K562 (cell line): Measurements from ENCODE around the gene NFAM1. TPM values are rescaled to one million over a fixed set of nuclear protein-coding genes. Genes with fewer than 3 reads are reported as not detected.

Experiments used
- ATAC-seq: fragments of 200-7000 bp; cut with Tn5 transposase; 3 replicates; pipeline ENCODE4 v1.9.1; 2020; ENCODE audit warnings: moderate library complexity
- BruUV-seq: library from RNA; stranded (reverse); fragments of 400-500 nt; replicated peaks from 2 replicates; lab custom pipeline; 2021; lab: Mats Ljungman, UMichigan
- CTCF ChIA-PET: fragments of 300-600 bp; formaldehyde crosslinking; extraction: SDS; loops from one replicate; lab custom pipeline; 2021; ENCODE audit warnings: low intra/inter-chr PET ratio; lab: Yijun Ruan, JAX
- POLR2A ChIA-PET: fragments of 300-600, 350-650 bp; sonication (Branson Sonifier 250); formaldehyde crosslinking; extraction: SDS; loops from one replicate; lab custom pipeline; 2021; ENCODE audit warnings: antibody characterized with exemption, inconsistent platforms; lab: Yijun Ruan, JAX
- DNase-seq, 4 experiments: peaks; one replicate each; pipeline versions ENCODE4 v3.0.0 to v3.0.0-alpha.2; 2011 to 2018; ENCODE audit warnings: low spot score in 3 of 4, mixed read lengths in 3 of 4; ENCODE audit errors: extremely low read depth in 1 of 4
- FAIRE-seq: peaks from 2 replicates; lab custom pipeline; 2011; peaks lifted over from hg19 to GRCh38; lab: Jason Lieb, UNC
- H2AFZ ChIP-seq: 2 replicates; pipeline ENCODE4 v1.6.0; 2011; ENCODE audit warnings: low read depth, low read length, control low read depth, inconsistent platforms
- H3K27ac ChIP-seq: fragments of 200-600 bp; 3 replicates; pipeline ENCODE4 v1.8.0; 2011; ENCODE audit warnings: low read depth, mild to moderate bottlenecking, control low read depth, inconsistent platforms, low read length, moderate library complexity, mixed read lengths; ENCODE audit errors: extremely low read depth
- H3K27me3 ChIP-seq, 2 experiments: fragments of 300-600 bp in 1 of 2; 2 replicates in 1 of 2; 3 replicates in 1 of 2; pipeline versions ENCODE4 v1.6.0 to v1.8.0; 2011; ENCODE audit warnings: inconsistent platforms in 2 of 2, low read length in 2 of 2, mild to moderate bottlenecking in 1 of 2, mixed read lengths in 1 of 2, moderate library complexity in 1 of 2; ENCODE audit not compliant: control insufficient read depth in 2 of 2, insufficient read depth in 2 of 2
- H3K36me3 ChIP-seq: fragments of 300-600 bp; 3 replicates; pipeline ENCODE4 v1.8.0; 2011; ENCODE audit warnings: mild to moderate bottlenecking, low read length, inconsistent platforms; ENCODE audit not compliant: control insufficient read depth, insufficient read depth
- H3K4me1 ChIP-seq, 2 experiments: fragments of 200-600 bp in 1 of 2; replicated peaks in 1 of 2; 2 replicates in 1 of 2; 3 replicates in 1 of 2; pipeline versions ENCODE4 v1.5.1 to v1.8.0; 2011; ENCODE audit warnings: inconsistent platforms in 2 of 2, low read length in 2 of 2, mild to moderate bottlenecking in 1 of 2, mixed read lengths in 1 of 2, moderate library complexity in 1 of 2; ENCODE audit not compliant: control insufficient read depth in 2 of 2, insufficient read depth in 2 of 2
- H3K4me2 ChIP-seq: 2 replicates; pipeline ENCODE4 v1.6.1; 2011; ENCODE audit warnings: low read length, control low read depth, inconsistent platforms, mixed read lengths; ENCODE audit not compliant: insufficient read depth
- H3K4me3 ChIP-seq: fragments of 200-600 bp; sonication (generic), shearing (Covaris generic); 2 replicates; pipeline ENCODE4 v1.5.1; 2016; ENCODE audit warnings: control low read depth, inconsistent platforms
- H3K79me2 ChIP-seq: fragments of 200-600 bp; 3 replicates; pipeline ENCODE4 v1.8.0; 2011; ENCODE audit warnings: low read length, inconsistent platforms; ENCODE audit not compliant: control insufficient read depth, insufficient read depth
- H3K9ac ChIP-seq, 2 experiments: 2 replicates each; pipeline versions ENCODE4 v1.6.0 to v1.6.1; 2011; ENCODE audit warnings: low read depth in 2 of 2, low read length in 2 of 2, control low read depth in 1 of 2, inconsistent platforms in 1 of 2, mild to moderate bottlenecking in 1 of 2, mixed read lengths in 1 of 2; ENCODE audit not compliant: insufficient read depth in 1 of 2
- H3K9me1 ChIP-seq: one replicate; pipeline ENCODE4 v1.6.0; 2011; ENCODE audit warnings: inconsistent platforms, mild to moderate bottlenecking, low read length, moderate library complexity; ENCODE audit not compliant: control insufficient read depth, insufficient read depth
- H3K9me3 ChIP-seq: replicated peaks from 2 replicates; pipeline ENCODE4 v1.5.1; 2011; ENCODE audit warnings: low read depth, low read length, inconsistent platforms; ENCODE audit not compliant: control insufficient read depth, insufficient read depth
- H4K20me1 ChIP-seq: replicated peaks from 2 replicates; pipeline ENCODE4 v1.6.1; 2011; ENCODE audit warnings: low read length, inconsistent platforms, mixed read lengths; ENCODE audit not compliant: control insufficient read depth, insufficient read depth
- ADNP ChIP-seq: fragments of 200-800 bp; sonication (Bioruptor generic); IDR thresholded peaks from 2 replicates; pipeline ENCODE4 v1.6.1; 2016; ENCODE audit warnings: missing genetic modification characterization, missing compliant biosample characterization
- CBFB ChIP-seq: sonication (generic); formaldehyde crosslinking; IDR thresholded peaks from 2 replicates; pipeline ENCODE4 v1.4.0; 2020; ENCODE audit warnings: mild to moderate bottlenecking, missing genetic modification reagents
- DACH1 ChIP-seq: fragments of 450-650 bp; IDR thresholded peaks from 2 replicates; pipeline ENCODE4 v1.6.1; 2018; ENCODE audit not compliant: partially characterized antibody
- EP300 ChIP-seq: IDR thresholded peaks from 2 replicates; pipeline ENCODE4 v1.6.1; 2012; ENCODE audit warnings: low read length, improper control_type of control experiment
- ETV5 ChIP-seq: sonication (generic); formaldehyde crosslinking; IDR thresholded peaks from 2 replicates; pipeline ENCODE4 v1.4.0; 2020; ENCODE audit warnings: low read depth, mild to moderate bottlenecking, missing genetic modification reagents
- GATA2 ChIP-seq: sonication (generic); formaldehyde crosslinking; IDR thresholded peaks from 2 replicates; pipeline ENCODE4 v1.4.0; 2020; ENCODE audit warnings: mild to moderate bottlenecking, missing genetic modification reagents
- GTF2F1 ChIP-seq: IDR thresholded peaks from 2 replicates; pipeline ENCODE4 v1.6.1; 2011; ENCODE audit warnings: low read depth, low read length, improper control_type of control experiment
- KDM4B ChIP-seq, 2 experiments: fragments of 450-650 bp in 1 of 2; sonication (generic) in 1 of 2; IDR thresholded peaks; 2 replicates each; pipeline ENCODE4 v1.6.1; 2016 to 2017; ENCODE audit warnings: borderline replicate concordance in 2 of 2, antibody characterized with exemption in 1 of 2, low read depth in 1 of 2, mild to moderate bottlenecking in 1 of 2
- NCOA2 ChIP-seq, 2 experiments: fragments of 450-650 bp; IDR thresholded peaks; 2 replicates each; pipeline ENCODE4 v1.6.1; 2018; ENCODE audit warnings: mild to moderate bottlenecking in 2 of 2, moderate library complexity in 1 of 2; ENCODE audit not compliant: partially characterized antibody in 2 of 2
- PHB ChIP-seq: fragments of 250-450 bp; sonication (Bioruptor Pico); IDR thresholded peaks from 2 replicates; pipeline ENCODE4 v1.5.0; 2021
- PPARD ChIP-seq: fragments of 250-450 bp; sonication (Bioruptor Pico); IDR thresholded peaks from 2 replicates; pipeline ENCODE4 v1.8.0; 2022; ENCODE audit warnings: inconsistent platforms, mild to moderate bottlenecking, moderate library complexity
- PRPF4 ChIP-seq: fragments of 200-400 bp; formaldehyde crosslinking; IDR thresholded peaks from one replicate; pipeline ENCODE4 v1.6.1; 2017; ENCODE audit warnings: low read length, low read depth, mild to moderate bottlenecking; ENCODE audit not compliant: insufficient read depth, poor library complexity, severe bottlenecking
- SIN3B ChIP-seq: fragments of 450-650 bp; IDR thresholded peaks from 2 replicates; pipeline ENCODE4 v1.6.1; 2017; ENCODE audit warnings: low read depth, mild to moderate bottlenecking, moderate library complexity
- SIX5 ChIP-seq, 2 experiments: IDR thresholded peaks; 2 replicates each; pipeline ENCODE4 v1.6.1; 2011; ENCODE audit warnings: low read length in 2 of 2, borderline replicate concordance in 1 of 2, low read depth in 1 of 2, mild to moderate bottlenecking in 1 of 2, moderate library complexity in 1 of 2; ENCODE audit not compliant: insufficient read depth in 1 of 2
- SRSF9 ChIP-seq: fragments of 200-400 bp; formaldehyde crosslinking; IDR thresholded peaks from 2 replicates; pipeline ENCODE4 v1.6.1; 2017; ENCODE audit warnings: low read depth, low read length, borderline replicate concordance
- TGIF2 ChIP-seq: sonication (generic); formaldehyde crosslinking; IDR thresholded peaks from 2 replicates; pipeline ENCODE4 v1.8.1; 2022; ENCODE audit warnings: mild to moderate bottlenecking, missing genetic modification reagents, moderate library complexity
- ZNF140 ChIP-seq: fragments of 250-450 bp; sonication (Bioruptor Pico); IDR thresholded peaks from 2 replicates; pipeline ENCODE4 v1.8.0; 2021; ENCODE audit warnings: moderate library complexity, mild to moderate bottlenecking, inconsistent platforms
- WGBS: fragments of 100-300 bp; shearing (Covaris generic); methylation state at CpG from one replicate; pipeline ENCODE4 v1.1.6; 2016; ENCODE audit warnings: low coverage, mixed read lengths; ENCODE audit not compliant: insufficient coverage; ENCODE audit errors: missing lambda C conversion rate; 5-methylcytosine and 5-hydroxymethylcytosine counted together
- in situ Hi-C: fragments of 300-500 bp; cut with MboI; formaldehyde crosslinking; loops from 4 replicates; pipeline ENCODE4 v1.15.0; 2018; ENCODE audit warnings: inconsistent platforms, mixed read lengths
- intact Hi-C: fragments of 100-400 bp; cut with micrococcal nuclease; formaldehyde crosslinking; loops from 2 replicates; pipeline ENCODE4 v1.14.2; 2022
- polyA plus RNA-seq, 8 experiments: library from polyadenylated mRNA; depleted of rRNA in 4 of 8; stranded (reverse) in 5 of 8; unstranded in 3 of 8; fragments of >200 nt; fragmentation: Nextera tagmentation in 2 of 8; fragmentation: Illumina TruSeq in 1 of 8; extraction: Ambion mirVana in 2 of 8; extraction: Trizol in 1 of 8; gene quantifications; 2 replicates each; pipeline versions ENCODE4 v1.2.1 to v1.2.3, GENCODE V29; 2011 to 2014; ENCODE audit warnings: inconsistent platforms in 1 of 8, missing spikeins in 1 of 8
- total RNA-seq, 7 experiments: library from RNA; depleted of rRNA in 6 of 7; stranded (reverse); fragments of >200 nt in 6 of 7; fragmentation: Illumina TruSeq in 2 of 7; extraction: Trizol in 2 of 7; gene quantifications; 2 replicates each; pipeline versions ENCODE4 v1.2.1 to v1.2.3, GENCODE V29; 2011 to 2021; ENCODE audit warnings: low replicate concordance in 1 of 7

NFAM1 gene
- total and polyA plus RNA-seq, 9 of the 15 experiments (the other 6 are each of a cell fraction or from before 2014, with no cell fraction given) = 0.01 to 0.18 (median 0.03) TPM; not detected in 5

DNA sequence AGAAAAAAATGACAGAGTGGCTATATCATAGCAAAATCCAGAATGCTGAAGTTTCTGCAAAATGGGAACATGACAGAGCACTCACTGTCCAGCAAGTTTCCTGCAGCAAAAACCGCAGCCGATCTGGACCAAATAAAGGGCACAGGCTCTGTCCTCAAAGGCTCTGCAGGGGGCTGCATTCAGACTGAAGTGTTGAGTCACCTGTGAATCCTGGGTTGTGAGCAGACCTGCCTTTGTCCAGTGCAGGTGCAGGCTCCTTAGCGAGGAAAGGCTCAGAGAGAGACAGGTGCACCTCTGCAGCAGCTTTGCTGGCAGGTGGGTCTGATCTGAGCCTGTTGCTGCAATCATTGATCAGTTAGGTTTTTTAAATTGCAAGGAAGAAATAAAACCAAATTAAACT lies 29.3 kb upstream of the NFAM1 start:
- Histone ChIP-seq H3K9me3 (no peaks in the 10 kb centered on the region), H3K9ac (no peak overlapping the region), H4K20me1 (no peaks in the 10 kb centered on the region), H3K4me3 (no peak overlapping the region), H3K79me2 (no peaks in the 10 kb centered on the region), H3K9me1 (no peaks in the 10 kb centered on the region), H3K36me3 (no peaks in the 10 kb centered on the region), H3K4me2 (no peak overlapping the region), H3K27ac (no peak overlapping the region), H3K4me1 (peaks cover 5 to 19% of the 10 kb centered on the region in 2 experiments; a peak in 4 of 5 replicates), H2AFZ (no peak overlapping the region), H3K27me3 (no peaks in the 10 kb centered on the region; a peak in 1 of 5 replicates)
- no TSS peak for BruUV-seq
- ATAC-seq (no peak), DNase-seq (no peak), FAIRE-seq (no peak)
- TF ChIP-seq EP300 = no peak
- TF ChIP-seq GTF2F1 = no peak
- TF ChIP-seq ZNF140 (CRISPR knock-in tag) = no peak
- TF ChIP-seq CBFB = no peak
- no peak for TF ChIP-seq SIN3B
- TF ChIP-seq NCOA2 (IDR thresholded peaks at IDR 0.05; ENCODE audit: partially characterized antibody in 2 of 2) = no peak
- TF ChIP-seq GATA2 = no peak
- no peak for TF ChIP-seq ADNP (tag)
- no peak for TF ChIP-seq PHB (CRISPR knock-in tag)
- TF ChIP-seq TGIF2 (CRISPR knock-in tag) = no peak
- TF ChIP-seq KDM4B (IDR thresholded peaks at IDR 0.05; ENCODE audit: borderline replicate concordance in 2 of 2, low read depth in 1 of 2) = no peak
- TF ChIP-seq DACH1 = no peak
- no peak for TF ChIP-seq SIX5 (IDR thresholded peaks at IDR 0.05; ENCODE audit: borderline replicate concordance in 1 of 2, insufficient read depth in 1 of 2, low read depth in 1 of 2, low read length in 2 of 2)
- TF ChIP-seq ETV5 (CRISPR knock-in tag) = no peak
- no peak for TF ChIP-seq SRSF9
- no peak for TF ChIP-seq PPARD (CRISPR knock-in tag)
- TF ChIP-seq PRPF4 = no peak
- ChIA-PET CTCF (no interaction called here), POLR2A (interaction anchor here (1.5 kb wide), 1 partner anchor 17 kb away, joined by 5 read pairs; no protein-coding TSS in a partner anchor)
- 26% methylated on average over 2 of the region's 3 CpGs for WGBS
- intact Hi-C loops (no loop called here), in situ Hi-C loops (no loop called here)
